ENCODE measurements around the gene CAPN6. TPM values are rescaled to one million over a fixed set of nuclear protein-coding genes. Genes with fewer than 3 reads are reported as not detected.

Gene CAPN6, protein sequence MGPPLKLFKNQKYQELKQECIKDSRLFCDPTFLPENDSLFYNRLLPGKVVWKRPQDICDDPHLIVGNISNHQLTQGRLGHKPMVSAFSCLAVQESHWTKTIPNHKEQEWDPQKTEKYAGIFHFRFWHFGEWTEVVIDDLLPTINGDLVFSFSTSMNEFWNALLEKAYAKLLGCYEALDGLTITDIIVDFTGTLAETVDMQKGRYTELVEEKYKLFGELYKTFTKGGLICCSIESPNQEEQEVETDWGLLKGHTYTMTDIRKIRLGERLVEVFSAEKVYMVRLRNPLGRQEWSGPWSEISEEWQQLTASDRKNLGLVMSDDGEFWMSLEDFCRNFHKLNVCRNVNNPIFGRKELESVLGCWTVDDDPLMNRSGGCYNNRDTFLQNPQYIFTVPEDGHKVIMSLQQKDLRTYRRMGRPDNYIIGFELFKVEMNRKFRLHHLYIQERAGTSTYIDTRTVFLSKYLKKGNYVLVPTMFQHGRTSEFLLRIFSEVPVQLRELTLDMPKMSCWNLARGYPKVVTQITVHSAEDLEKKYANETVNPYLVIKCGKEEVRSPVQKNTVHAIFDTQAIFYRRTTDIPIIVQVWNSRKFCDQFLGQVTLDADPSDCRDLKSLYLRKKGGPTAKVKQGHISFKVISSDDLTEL
- polyA plus RNA-seq (2013, experiment 1 of 2), result 86.3 TPM
- 85.0 TPM for polyA plus RNA-seq (2013, experiment 2 of 2)

DNA sequence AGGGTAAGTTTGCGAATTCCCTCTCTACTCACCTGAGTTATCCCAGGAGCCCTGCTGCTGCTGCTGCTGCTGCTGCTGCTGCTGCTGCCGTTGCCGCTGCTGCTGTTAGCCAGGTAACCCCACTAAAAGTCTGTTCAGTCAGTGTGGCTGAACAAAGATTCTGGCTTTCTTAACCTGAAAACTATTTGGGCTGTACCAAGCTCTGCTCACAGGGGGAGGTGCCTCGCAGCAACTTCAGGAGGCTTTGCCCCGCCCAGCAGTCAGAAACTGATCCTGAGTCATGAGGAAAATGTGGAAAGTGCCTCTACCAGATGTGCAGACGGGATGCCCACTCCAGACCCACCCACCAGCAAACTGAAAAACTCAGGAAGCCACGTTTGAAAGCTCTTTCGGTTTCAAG is at the start of gene CAPN6:
TSS of gene CAPN6 (minus strand) at position 145 of the 400 bp plus-strand sequence. CDS start 6,547 bp downstream, outside the sequence.
- Histone ChIP-seq H2BK15ac (ENCODE audit: low read length) (no peak within 1 kb of the TSS), H3K36me3 (replicated peaks in 1 of 2; ENCODE audit: control insufficient read depth in 2 of 2, insufficient read depth in 2 of 2, low read length in 2 of 2) (no peaks in the 10 kb centered on the region), H2BK5ac (ENCODE audit: low read length) (no peak within 1 kb of the TSS), H3K14ac (ENCODE audit: low read length) (no peak within 1 kb of the TSS), H3K4me2 (ENCODE audit: insufficient read depth, low read length, poor library complexity, severe bottlenecking) (peak within 1 kb of the TSS; percentile 43), H3K9ac (ENCODE audit: low read depth, low read length, poor library complexity) (no peak within 1 kb of the TSS), H3K27ac (replicated peaks; ENCODE audit: low read length) (no peak within 1 kb of the TSS), H4K8ac (ENCODE audit: low read depth, low read length) (no peak within 1 kb of the TSS), H2BK12ac (ENCODE audit: low read length) (no peak within 1 kb of the TSS), H2AFZ (ENCODE audit: low read length) (no peak within 1 kb of the TSS), H4K91ac (ENCODE audit: low read depth, low read length, poor library complexity) (no peak within 1 kb of the TSS), H3K27me3 (ENCODE audit: control insufficient read depth in 3 of 3, insufficient read depth in 3 of 3, low read depth in 1 of 3, low read length in 3 of 3) (peaks cover 0 to 23% (median 0%) of the 10 kb centered on the region in 3 experiments), H2BK120ac (ENCODE audit: low read depth, low read length) (no peak within 1 kb of the TSS), H3K9me3 (replicated peaks in 1 of 2; ENCODE audit: control insufficient read depth in 2 of 2, insufficient read depth in 1 of 2, low read depth in 1 of 2, low read length in 2 of 2) (no peaks in the 10 kb centered on the region), H3K23ac (ENCODE audit: low read depth, low read length, poor library complexity) (no peak within 1 kb of the TSS), H3K4me1 (ENCODE audit: control insufficient read depth in 2 of 2, insufficient read depth in 1 of 2, low read depth in 1 of 2, low read length in 2 of 2) (peaks cover 0 to 2% of the 10 kb centered on the region in 2 donors), H3K79me1 (ENCODE audit: low read depth, low read length) (no peaks in the 10 kb centered on the region), H3K4ac (ENCODE audit: low read length) (no peak within 1 kb of the TSS), H2AK5ac (ENCODE audit: low read depth, low read length) (no peak within 1 kb of the TSS), H3K18ac (ENCODE audit: low read length) (no peak within 1 kb of the TSS), H3K4me3 (ENCODE audit: low read length in 2 of 2) (peak within 1 kb of the TSS in 1 of 2 donors; percentile 75)
- WGBS, 2 donors (ENCODE audit: extremely low coverage in 2 of 2, insufficient read length in 2 of 2, insufficient replicate concordance in 1 of 2), result no CpG with 5 or more reads among the region's 8 CpGs
- peak; percentile 8 for DNase-seq (ENCODE audit: low spot score)

DNA sequence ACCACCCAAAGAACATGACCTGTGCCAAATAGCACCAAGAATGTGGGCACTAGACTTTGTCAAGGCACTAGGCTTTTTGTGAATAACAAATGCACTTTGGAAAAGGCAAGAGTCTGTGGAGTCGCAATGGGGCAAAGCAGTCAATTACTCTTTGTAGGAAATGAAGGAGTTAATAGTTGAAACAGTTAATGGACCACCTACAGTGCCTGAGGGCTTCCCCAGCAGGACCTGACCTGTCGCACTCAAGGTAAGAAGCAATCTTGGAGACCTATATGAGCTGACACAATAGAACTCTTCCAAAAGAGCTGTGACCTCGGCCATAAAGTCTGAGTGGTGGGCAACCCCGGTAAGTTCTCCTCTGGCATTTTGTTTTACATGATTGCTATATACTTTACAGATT is 49.2 kb upstream of the CAPN6 start:
- DNase-seq (ENCODE audit: low spot score), result no peak
- Histone ChIP-seq H3K14ac (ENCODE audit: low read length) (no peak overlapping the region), H4K91ac (ENCODE audit: low read depth, low read length, poor library complexity) (no peak overlapping the region), H2AK5ac (ENCODE audit: low read depth, low read length) (no peak overlapping the region), H3K9ac (ENCODE audit: low read depth, low read length, poor library complexity) (no peak overlapping the region), H3K9me3 (replicated peaks in 1 of 2; ENCODE audit: control insufficient read depth in 2 of 2, insufficient read depth in 1 of 2, low read depth in 1 of 2, low read length in 2 of 2) (no peaks in the 10 kb centered on the region), H3K23ac (ENCODE audit: low read depth, low read length, poor library complexity) (no peak overlapping the region), H3K18ac (ENCODE audit: low read length) (no peak overlapping the region), H2BK5ac (ENCODE audit: low read length) (no peak overlapping the region), H4K8ac (ENCODE audit: low read depth, low read length) (no peak overlapping the region), H3K79me1 (ENCODE audit: low read depth, low read length) (no peaks in the 10 kb centered on the region), H3K27ac (replicated peaks; ENCODE audit: low read length) (no peak overlapping the region), H3K27me3 (ENCODE audit: control insufficient read depth in 3 of 3, insufficient read depth in 3 of 3, low read depth in 1 of 3, low read length in 3 of 3) (no peaks in the 10 kb centered on the region), H2BK15ac (ENCODE audit: low read length) (no peak overlapping the region), H3K4me1 (ENCODE audit: control insufficient read depth in 2 of 2, insufficient read depth in 1 of 2, low read depth in 1 of 2, low read length in 2 of 2) (peaks cover 0 to 4% of the 10 kb centered on the region in 2 donors), H3K36me3 (replicated peaks in 1 of 2; ENCODE audit: control insufficient read depth in 2 of 2, insufficient read depth in 2 of 2, low read length in 2 of 2) (no peaks in the 10 kb centered on the region), H3K4me2 (ENCODE audit: insufficient read depth, low read length, poor library complexity, severe bottlenecking) (no peak overlapping the region), H2AFZ (ENCODE audit: low read length) (no peak overlapping the region), H2BK120ac (ENCODE audit: low read depth, low read length) (no peak overlapping the region), H3K4me3 (ENCODE audit: low read length in 2 of 2) (no peak overlapping the region), H3K4ac (ENCODE audit: low read length) (no peak overlapping the region), H2BK12ac (ENCODE audit: low read length) (no peak overlapping the region)
- no CpG with 5 or more reads among the region's 4 CpGs for WGBS, 2 donors (ENCODE audit: extremely low coverage in 2 of 2, insufficient read length in 2 of 2, insufficient replicate concordance in 1 of 2)

DNA sequence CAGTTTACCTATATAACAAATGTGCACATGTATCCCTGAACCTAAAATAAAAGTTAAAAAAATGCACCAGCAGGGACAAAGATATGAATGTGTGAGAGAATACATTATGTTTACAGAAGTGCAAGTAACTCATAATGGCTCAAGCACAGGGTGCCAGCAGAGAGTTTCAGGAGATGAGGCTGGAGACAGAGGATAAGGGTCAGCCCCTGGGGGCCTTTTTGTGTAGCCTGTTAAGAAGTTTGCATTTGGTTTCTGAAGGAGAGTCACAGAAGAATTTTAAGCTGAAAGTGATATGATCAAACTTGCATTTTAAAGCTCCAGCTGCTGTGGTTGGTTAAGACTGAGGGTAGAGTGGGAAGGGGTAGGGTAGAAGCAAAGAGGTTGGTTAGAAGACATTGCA is 48.6 kb upstream of the CAPN6 start:
- H4K8ac ChIP-seq (ENCODE audit: low read depth, low read length), result no peak overlapping the region
- no peak overlapping the region for H2AK5ac ChIP-seq (ENCODE audit: low read depth, low read length)
- no peak overlapping the region for H3K4ac ChIP-seq (ENCODE audit: low read length)
- no peak overlapping the region for H2BK5ac ChIP-seq (ENCODE audit: low read length)
- H3K9ac ChIP-seq (ENCODE audit: low read depth, low read length, poor library complexity), result no peak overlapping the region
- H2BK120ac ChIP-seq (ENCODE audit: low read depth, low read length), result no peak overlapping the region
- H3K4me2 ChIP-seq (ENCODE audit: insufficient read depth, low read length, poor library complexity, severe bottlenecking), result no peak overlapping the region
- H3K4me3 ChIP-seq (ENCODE audit: low read length in 2 of 2), result no peak overlapping the region
- H2AFZ ChIP-seq (ENCODE audit: low read length), result no peak overlapping the region
- H3K9me3 ChIP-seq (replicated peaks in 1 of 2; ENCODE audit: control insufficient read depth in 2 of 2, insufficient read depth in 1 of 2, low read depth in 1 of 2, low read length in 2 of 2), result no peaks in the 10 kb centered on the region
- H3K36me3 ChIP-seq (replicated peaks in 1 of 2; ENCODE audit: control insufficient read depth in 2 of 2, insufficient read depth in 2 of 2, low read length in 2 of 2), result no peaks in the 10 kb centered on the region
- H4K91ac ChIP-seq (ENCODE audit: low read depth, low read length, poor library complexity), result no peak overlapping the region
- no peak overlapping the region for H3K27ac ChIP-seq (replicated peaks; ENCODE audit: low read length)
- no peak for DNase-seq (ENCODE audit: low spot score)
- H3K27me3 ChIP-seq (ENCODE audit: control insufficient read depth in 3 of 3, insufficient read depth in 3 of 3, low read depth in 1 of 3, low read length in 3 of 3), result no peaks in the 10 kb centered on the region
- no peak overlapping the region for H3K18ac ChIP-seq (ENCODE audit: low read length)
- no peak overlapping the region for H2BK15ac ChIP-seq (ENCODE audit: low read length)
- H2BK12ac ChIP-seq (ENCODE audit: low read length), result no peak overlapping the region
- no peak overlapping the region for H3K23ac ChIP-seq (ENCODE audit: low read depth, low read length, poor library complexity)
- H3K14ac ChIP-seq (ENCODE audit: low read length), result no peak overlapping the region
- H3K79me1 ChIP-seq (ENCODE audit: low read depth, low read length), result no peaks in the 10 kb centered on the region
- H3K4me1 ChIP-seq (ENCODE audit: control insufficient read depth in 2 of 2, insufficient read depth in 1 of 2, low read depth in 1 of 2, low read length in 2 of 2), result peaks cover 0 to 4% of the 10 kb centered on the region in 2 donors

DNA sequence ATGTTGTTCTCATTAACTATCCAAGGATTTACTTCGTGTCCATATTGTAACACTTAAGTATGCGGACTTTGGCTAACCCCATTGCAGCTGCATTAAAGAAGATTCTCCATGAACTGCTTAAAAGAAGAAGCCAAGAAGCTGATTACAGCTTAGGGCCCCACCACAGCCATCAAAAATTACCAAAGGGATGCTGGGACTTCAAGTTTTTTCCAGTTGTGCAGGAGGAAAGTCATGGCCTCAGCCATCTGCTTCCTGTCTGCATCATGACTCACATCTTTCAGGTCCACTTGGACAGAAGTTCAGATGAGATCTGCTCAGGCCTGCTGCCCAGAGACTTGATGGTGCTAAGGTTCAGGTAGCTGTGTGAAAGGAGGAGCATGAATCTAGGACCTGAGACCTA is 38.8 kb upstream of the CAPN6 start:
- WGBS, 2 donors (ENCODE audit: extremely low coverage in 2 of 2, insufficient read length in 2 of 2, insufficient replicate concordance in 1 of 2), result no CpG with 5 or more reads among the region's 2 CpGs

More for the DNA sequence above, 38.8 kb upstream of the CAPN6 start:
- DNase-seq (ENCODE audit: low spot score), result no peak
- Histone ChIP-seq H2AFZ (ENCODE audit: low read length) (no peak overlapping the region), H3K9ac (ENCODE audit: low read depth, low read length, poor library complexity) (no peak overlapping the region), H3K36me3 (replicated peaks in 1 of 2; ENCODE audit: control insufficient read depth in 2 of 2, insufficient read depth in 2 of 2, low read length in 2 of 2) (no peaks in the 10 kb centered on the region), H3K4me1 (ENCODE audit: control insufficient read depth in 2 of 2, insufficient read depth in 1 of 2, low read depth in 1 of 2, low read length in 2 of 2) (peaks cover 0 to 8% of the 10 kb centered on the region in 2 donors), H3K4me2 (ENCODE audit: insufficient read depth, low read length, poor library complexity, severe bottlenecking) (no peak overlapping the region), H3K79me1 (ENCODE audit: low read depth, low read length) (no peaks in the 10 kb centered on the region), H2AK5ac (ENCODE audit: low read depth, low read length) (no peak overlapping the region), H4K91ac (ENCODE audit: low read depth, low read length, poor library complexity) (no peak overlapping the region), H3K4ac (ENCODE audit: low read length) (no peak overlapping the region), H2BK120ac (ENCODE audit: low read depth, low read length) (no peak overlapping the region), H3K18ac (ENCODE audit: low read length) (no peak overlapping the region), H3K4me3 (ENCODE audit: low read length in 2 of 2) (no peak overlapping the region), H2BK15ac (ENCODE audit: low read length) (no peak overlapping the region), H2BK5ac (ENCODE audit: low read length) (no peak overlapping the region), H3K23ac (ENCODE audit: low read depth, low read length, poor library complexity) (no peak overlapping the region), H2BK12ac (ENCODE audit: low read length) (no peak overlapping the region), H3K9me3 (replicated peaks in 1 of 2; ENCODE audit: control insufficient read depth in 2 of 2, insufficient read depth in 1 of 2, low read depth in 1 of 2, low read length in 2 of 2) (no peaks in the 10 kb centered on the region), H3K14ac (ENCODE audit: low read length) (no peak overlapping the region), H3K27me3 (ENCODE audit: control insufficient read depth in 3 of 3, insufficient read depth in 3 of 3, low read depth in 1 of 3, low read length in 3 of 3) (no peaks in the 10 kb centered on the region), H4K8ac (ENCODE audit: low read depth, low read length) (no peak overlapping the region), H3K27ac (replicated peaks; ENCODE audit: low read length) (no peak overlapping the region)

Measured in neuronal stem cell (in vitro differentiated cells).